IPS-NIHi7 (cell line): Measurements from ENCODE around the gene PARD3.

Source experiments
- DNase-seq: peaks from one replicate; pipeline ENCODE4 v3.0.0; 2012; ENCODE audit warnings: mixed read lengths; ENCODE audit errors: extremely low spot score

The PARD3 gene

DNA sequence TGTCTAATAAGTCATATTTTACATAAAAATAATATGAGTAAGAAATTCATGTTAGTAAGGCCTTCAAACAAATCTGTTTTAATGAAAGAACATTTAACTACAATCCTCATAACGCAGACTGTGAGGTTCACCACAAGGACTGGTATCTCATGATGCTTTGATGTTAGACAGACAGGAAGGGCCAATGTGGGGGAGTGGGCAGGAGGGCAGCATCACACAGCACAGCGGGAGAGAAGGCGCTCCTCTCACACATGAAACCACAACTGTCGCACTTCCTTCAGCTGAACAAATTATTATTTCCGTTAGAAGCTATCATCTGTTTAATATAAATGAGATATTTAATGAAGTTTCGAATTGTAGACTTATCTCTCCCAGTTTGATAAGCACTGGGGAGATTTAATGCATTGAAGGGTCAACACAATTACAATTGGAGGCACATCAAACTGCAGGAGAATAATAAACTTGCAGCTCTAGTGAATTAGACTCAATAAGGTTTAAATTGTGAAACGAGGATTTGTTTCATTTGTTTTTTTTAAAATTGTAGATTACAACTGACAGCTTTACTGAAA lies 466.1 kb downstream of the PARD3 start:
- no peak for DNase-seq

DNA sequence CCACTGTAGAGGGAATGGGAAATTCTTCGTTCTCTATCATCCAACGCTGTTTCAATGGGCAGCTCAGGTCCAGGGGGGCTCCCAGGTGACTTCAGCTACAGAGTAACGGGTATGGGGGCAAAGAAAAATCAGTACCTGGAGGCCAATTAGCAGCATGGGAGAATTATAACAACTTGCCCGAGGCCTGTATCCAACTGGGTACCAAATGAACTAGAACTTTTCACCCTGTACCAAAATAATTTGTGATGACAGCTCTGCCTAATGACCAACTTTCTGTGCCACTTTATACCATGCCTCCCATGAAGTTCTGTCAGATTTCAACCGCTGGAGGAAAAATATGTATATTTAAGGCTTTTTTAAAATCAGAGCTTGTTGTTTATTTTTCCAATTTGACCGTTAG lies 467.1 kb downstream of the PARD3 start:
- no peak for DNase-seq

DNA sequence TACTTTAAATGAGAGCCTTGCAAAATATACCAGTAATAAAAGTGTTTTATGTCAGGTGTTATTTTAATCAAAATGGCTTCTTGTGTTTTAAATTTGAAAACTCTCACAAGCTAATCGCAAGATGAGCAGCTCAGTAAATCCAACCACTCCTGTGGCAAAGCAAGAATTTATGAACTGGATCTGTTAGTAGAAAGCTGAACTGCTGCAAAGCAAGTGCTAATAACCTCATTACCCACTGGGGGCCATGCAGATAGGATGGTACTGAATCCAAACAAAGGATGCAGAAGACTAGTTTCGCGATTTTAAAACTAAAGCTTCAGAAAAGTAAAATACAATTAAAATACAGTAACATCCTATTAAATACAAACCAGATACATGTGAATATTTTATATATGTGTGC lies 468.0 kb downstream of the PARD3 start:
- no peak for DNase-seq

DNA sequence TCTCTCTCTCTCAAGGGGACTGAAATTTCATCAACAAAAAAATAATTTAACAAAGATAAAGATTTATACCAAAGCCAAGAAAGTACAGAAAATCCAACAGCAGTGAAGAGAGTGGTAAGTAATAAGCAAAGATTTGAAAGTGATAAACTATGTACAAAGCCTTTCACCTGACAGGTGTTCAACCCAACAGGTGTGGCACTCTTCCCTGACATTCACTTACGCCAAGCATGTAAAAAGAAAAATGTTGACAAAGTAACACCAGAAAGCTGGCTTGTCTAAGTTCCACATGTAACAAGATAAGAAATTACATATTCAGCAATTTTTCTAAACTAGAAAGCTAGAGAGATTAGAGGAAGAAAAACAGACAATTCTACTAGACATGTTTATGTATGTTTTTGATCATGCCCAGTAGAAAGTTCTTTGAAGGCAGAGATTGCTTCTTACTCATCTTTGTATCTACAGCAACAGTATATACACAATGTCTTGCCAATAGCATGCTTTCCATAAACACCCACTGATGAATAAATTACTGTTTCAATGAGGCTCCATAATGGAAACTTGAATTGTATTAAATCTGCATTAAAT lies 468.5 kb downstream of the PARD3 start:
- no peak for DNase-seq

DNA sequence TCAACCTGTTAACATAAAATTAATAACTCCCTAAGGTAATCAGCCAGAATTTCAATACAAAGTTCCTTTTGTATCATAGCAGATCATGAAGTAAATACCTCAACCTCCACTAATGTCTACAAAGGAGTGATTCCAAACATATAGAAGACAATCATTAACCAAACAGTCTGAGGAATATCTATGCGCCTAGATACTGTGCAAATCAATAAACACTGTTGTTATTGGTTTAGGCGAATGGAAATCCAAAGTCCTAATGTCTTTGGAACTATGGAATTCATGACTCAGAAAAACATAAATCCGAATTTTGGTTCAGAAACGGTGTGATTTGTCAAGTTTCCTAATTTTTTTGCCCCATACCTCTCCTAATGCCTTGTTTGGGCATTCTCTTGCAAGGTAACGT lies 469.7 kb downstream of the PARD3 start:
- DNase-seq, result no peak

DNA sequence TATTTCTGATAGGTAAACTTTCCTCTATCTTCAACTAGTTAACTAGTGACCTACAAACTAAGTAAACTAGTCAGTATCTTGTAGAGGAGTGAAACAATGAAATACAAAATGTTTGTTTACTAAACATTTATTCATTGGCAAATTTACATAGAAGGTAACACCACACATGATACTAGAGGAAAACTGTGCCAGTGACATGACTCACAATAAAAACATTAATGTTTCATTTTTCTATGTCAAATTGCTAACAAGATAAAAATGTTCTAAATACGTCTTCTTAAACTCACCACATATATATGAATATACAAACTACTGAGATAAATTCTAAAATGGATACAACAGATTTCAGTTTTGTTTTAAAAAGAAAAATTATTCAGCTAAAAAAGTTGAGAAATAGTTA lies 471.3 kb downstream of the PARD3 start:
- no peak for DNase-seq

DNA sequence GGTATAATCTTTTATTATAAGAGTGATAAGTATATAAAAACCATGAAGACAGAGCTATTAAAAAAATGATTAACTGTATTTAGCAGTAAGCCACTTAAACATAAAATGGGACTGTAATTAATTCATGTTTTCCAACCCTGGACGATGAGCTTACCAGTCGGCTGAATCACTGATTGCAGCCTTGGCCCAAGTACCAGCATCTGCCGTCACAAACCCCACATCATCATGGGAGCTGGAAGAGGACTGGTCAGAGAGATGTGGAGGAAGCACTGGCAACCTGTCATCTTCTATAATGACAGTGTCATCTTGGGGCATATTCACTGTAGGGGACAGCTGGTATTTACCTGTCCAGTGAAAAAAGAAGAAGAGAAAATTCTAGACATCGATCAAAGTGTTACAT lies 473.6 kb downstream of the PARD3 start:
- no peak for DNase-seq

DNA sequence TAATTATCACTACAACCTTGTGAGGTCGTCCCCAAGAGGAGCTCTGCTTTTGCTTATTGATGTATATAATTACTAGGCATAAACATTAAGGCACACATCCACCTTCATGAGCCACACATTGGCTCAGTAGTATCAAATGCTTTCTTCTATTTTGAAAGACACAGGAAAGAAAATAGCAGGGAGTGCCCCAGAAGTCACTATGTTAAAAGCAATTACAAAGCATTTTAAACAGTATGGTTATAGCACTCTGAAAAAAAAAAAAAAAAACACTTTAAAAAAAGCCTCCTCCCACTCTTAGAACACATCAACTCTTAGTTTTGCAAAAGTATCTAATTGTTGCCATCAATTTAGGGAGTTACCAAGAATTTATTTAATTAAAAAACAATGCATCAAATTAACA lies 474.2 kb downstream of the PARD3 start:
- no peak for DNase-seq

DNA sequence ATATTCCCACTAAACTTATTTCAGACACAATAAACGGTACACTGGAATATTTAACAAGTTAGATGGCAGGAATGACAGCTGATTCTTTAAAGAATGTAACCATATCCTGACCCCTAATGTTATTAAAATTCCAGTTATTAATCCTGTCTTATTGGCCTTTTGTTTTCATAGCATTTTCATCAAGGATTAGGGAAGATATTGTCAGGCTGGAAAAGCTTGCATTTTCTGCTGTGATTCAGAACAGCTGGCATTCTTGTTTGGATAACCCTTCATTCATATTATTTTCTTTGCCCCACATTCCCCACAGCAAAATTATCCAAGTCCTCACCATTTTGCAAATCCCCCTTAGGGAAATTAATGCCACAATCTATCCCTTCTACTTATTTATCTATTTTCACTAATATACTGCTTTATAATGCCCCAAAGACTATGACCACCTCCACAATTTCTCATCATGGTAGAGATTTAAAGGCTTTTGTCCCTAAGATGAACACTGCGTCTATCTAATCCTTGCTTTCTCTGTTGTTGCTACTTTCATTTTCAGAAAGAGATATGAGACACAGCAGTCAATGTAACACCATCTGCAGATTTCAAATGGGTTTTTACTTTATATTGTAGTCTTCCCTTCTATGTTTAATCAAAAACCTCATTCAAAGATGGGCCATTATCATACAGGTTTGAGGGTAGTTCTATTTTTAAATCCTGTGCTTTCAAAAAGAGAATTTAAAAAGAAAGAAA lies 475.1 kb downstream of the PARD3 start:
- DNase-seq, result no peak

DNA sequence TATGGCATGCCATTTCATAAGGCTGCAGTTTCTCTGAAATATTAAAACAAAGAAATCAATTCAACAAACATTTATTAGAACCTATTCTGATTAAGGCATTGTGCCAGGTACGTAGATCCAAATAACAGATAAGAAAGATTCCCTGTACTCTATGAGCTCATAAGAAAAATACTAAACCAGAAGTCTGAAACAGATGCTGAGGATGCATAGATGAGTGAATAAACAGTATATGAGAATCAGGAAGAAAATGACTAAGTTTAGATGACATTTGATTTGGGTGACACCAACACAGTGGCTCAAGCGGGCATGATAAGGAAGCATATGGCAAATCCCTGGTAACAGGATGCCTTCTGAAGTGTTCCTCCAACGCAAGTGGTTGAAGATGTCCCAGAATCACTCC lies 477.2 kb downstream of the PARD3 start:
- DNase-seq, result no peak

DNA sequence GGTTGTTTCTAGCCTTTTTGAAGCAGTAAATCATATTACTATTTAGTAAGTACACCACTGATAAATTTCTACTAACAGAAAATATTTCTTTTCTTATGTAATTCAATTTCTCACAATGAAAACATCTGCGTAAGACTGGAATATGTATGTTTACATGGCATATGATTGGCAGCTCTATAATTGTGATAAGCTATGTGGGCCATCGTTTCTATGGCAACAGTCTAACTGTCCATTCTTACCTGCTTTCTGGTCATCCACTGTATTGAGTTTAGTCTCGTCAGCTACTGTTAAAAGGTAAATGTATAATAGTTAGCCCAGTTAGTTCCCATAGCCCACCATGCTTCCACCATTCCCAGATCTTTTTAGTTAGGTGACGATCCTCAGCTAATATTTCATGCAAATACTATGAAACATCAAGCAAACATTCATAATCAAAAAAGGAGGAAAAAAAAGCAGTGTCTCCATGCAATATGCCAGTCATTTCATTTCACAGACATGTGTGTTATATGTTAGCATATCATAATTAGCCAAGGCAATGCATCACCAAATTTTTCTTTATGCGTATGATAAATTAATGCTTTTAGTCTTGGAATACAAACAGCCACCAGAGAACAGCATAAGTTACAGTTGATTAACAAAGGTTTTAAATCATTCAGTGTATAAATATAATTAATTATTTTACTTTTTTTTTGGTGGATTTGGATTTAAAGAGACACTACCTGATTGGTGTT lies 479.0 kb downstream of the PARD3 start:
- DNase-seq, result no peak

DNA sequence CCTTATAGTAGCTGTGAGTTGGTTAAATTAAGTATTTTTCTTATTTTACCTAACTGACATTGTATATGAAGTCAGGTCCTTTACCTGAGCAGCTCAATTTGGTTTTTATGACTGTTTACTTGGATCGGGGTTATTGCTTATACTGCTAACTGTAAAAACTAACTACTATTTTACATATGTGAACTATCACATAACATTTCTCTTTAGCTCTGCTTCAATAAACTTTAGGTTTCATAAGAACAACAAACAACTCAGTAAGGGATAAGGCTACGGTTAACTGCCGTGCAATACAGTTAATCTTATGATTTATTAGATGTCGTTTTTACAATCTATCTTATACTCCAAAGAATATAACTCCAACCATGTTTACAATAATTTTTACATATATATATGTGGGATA lies 480.2 kb downstream of the PARD3 start:
- no peak for DNase-seq

DNA sequence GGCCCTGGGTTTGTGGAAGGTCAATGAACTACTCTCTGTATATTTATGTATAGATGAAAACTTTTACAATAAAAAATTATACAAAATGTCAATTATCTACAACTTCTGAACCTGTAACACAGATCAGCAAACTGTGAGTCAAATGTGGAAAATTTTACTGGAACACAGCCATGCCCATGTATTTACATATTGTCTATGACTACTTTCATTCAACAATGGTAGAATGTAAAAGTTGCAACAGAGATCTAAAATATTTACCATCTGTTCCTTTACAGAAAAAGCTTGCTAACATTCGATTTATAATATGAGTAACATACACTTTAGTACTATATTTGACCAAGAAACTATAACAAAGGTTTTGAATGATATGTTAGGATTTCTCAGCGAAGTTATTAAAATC lies 481.6 kb downstream of the PARD3 start:
- no peak for DNase-seq

DNA sequence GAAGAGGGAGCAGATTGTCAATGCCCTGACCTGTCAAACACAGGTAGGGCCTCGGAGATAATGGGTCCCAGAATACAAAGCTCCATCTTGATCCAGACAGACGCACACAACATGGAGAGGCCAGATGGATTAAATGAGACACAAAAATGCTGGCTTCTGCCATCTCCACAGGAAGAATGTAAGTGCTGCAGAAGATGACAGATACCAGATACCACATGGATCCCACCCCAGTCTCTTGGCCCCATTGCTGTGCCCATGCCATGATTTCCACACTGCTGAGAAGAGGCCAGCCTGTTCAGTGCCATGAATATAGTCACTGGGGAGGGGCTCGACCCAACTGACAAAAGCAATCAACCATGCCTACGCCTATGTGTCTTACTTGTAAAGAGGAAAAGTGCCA lies 487.9 kb downstream of the PARD3 start:
- DNase-seq, result no peak

DNA sequence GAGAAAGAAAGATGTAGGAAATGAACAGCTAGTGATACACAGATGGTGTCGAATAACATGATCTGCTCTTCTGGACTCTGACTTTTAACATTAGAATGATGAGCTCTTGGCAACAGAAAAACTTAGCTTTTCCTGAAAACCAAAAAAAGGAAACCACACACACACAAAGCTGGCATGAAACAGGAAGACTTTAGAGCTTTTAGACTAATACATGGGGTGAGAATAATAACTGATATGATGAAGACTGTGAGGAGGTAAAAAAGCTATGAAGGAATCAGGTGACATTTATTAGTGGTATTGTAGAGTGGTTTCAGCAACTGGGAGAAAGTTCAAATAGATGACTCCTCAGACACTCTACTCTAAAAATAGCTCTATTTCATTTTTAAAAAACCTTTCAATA lies 491.9 kb downstream of the PARD3 start:
- DNase-seq, result no peak

DNA sequence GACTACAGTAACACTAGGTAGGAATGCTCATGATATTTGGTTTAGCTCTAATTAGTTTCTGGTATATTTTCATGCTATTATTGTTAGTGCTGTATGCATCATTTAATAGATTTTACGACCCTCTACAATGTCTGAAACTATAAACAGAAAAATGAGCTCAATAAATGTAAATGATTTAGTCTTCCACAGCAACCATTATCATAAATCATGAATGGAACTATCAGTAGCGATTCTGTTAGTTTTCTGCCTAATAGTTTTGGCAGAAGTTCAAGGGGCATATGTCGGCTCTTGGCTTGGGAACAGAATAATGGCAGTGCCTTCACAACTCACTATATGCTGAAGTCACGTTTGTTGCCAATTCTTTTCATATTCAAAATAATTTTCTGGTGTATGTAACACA lies 494.8 kb downstream of the PARD3 start:
- no peak for DNase-seq

DNA sequence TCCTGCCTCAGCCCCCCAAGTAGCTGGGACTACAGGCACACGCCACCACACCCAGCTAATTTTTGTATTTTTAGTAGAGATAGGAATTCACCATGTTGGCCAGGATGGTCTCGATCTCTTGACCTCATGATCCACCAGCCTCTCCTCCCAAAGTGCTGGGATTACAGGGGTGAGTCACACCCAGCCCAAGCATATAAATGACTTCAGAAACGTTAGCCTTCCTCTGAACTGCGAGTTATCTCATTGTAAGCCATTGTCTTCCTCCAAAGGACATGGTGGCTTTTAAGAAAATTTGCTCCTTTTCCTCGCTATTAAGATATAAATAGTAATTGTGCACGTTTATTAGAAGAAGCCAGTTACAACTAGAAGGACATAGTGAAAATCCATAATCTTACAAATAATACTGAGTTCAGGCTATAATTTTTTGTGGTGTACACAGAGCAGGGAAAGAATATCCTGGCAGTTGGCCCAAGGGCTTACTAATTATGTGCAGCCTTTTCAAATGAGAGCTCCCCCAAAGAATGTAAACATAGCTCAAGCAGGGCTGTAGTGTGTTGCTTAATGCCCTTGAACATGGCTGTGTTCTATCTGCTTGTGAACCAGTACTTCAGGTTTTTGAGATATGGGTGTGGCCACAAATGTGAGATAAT lies 495.8 kb downstream of the PARD3 start:
- DNase-seq, result no peak

DNA sequence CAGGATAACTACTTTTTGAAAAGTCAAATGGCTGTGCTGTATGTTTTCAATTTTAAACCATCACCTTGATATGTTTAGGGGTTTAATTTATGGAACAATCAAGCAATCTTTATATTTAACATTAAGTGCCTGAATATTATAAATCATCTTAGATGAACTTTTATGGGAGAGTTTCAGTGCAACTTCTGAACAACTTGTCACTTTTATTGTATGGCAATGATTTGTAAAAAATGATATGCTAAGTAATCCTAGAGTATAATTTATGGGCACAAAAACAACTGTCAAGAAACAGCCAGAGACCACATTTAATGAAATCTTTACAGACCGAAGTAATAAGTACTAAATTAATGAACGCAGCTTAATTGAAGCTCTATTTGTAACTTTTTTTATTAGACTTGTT lies 498.9 kb downstream of the PARD3 start:
- DNase-seq, result no peak

DNA sequence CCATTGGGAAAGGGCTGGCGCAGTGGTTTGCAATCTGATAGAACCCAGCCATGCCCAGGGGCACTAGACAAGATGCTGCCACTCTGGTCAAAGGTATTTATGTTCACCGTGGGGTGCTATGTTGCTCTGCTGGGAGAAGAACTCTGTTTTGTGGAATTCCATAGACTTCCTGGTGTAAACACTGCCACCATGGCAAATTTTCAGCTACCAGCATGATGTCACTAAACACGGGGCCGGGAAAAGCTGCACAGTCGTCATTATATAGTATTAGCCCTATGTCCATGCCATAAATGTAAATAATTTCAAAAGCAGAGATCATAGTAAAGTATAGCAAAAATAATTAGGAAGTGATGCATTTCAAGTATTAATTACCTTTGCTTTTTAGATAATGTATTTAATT lies 500.6 kb downstream of the PARD3 start:
- no peak for DNase-seq

DNA sequence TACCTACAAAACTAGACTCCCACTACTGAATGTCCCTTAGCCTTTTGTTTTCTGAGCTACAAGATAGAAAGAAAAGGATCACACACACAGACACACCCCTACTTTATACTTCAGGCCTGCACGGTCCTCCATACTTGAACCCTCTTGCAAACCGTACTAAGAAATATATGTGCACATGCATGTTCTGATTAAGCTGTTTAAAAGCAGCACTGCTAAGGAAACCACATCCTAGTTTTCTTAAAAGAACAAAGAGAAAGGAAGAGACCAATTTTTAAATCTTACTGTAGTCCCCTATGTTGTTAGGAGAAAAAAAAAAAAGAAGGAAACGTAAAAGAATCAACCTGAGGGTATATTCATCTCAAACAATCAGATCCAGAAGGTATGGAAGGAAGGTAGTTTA lies 501.2 kb downstream of the PARD3 start:
- no peak for DNase-seq

DNA sequence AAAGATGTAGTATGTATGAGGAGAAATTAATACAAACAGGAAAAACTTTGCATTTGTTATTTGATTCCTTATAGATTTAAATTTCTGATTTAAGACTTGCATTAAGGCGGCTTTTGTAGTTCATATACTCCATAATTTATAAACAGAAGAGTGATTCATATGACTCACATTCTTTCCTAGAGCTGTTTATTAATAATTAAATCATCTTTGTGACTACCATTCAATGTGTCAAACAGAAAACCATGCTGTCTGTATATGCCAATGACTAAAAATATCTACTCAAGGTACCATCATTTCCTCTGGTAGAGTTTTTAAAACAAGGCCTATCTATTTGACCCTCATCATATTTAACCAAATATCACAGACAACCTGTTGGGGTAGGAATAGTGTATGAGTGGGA lies 501.7 kb downstream of the PARD3 start:
- DNase-seq, result no peak

DNA sequence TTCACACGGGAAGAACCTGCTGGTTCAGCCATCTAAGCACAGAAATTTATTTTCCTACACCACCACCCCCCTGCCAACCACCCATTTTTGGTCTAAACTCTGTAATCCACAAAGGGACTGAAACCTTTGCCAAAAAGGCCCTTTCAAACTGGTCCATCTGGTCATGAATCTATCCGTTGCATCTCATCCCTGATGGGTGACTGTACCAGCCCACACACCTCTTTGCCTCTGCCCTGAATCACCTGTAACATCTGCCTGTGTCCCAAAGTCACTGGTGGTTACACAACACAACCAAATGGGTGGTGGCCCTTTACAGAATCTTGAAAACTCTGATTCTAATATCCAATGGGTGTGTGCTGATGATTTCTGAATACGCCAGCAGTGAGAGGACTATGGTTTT lies 503.4 kb downstream of the PARD3 start:
- no peak for DNase-seq
